ENCODE data around the gene SYNE2. TPM values are rescaled to one million over a fixed set of nuclear protein-coding genes. Genes with fewer than 3 reads are reported as not detected.
"Not testable (repeated sequence)": the region's sequence is repeated elsewhere in the genome, so short reads cannot be mapped to it uniquely, and the experiment has no call there.

SYNE2 gene
- total RNA-seq = 100 to 1,000 TPM; 101 to 162 (median 114) TPM

- peak; percentile 67 to 79 for DNase-seq
- TF ChIP-seq CTCF (IDR thresholded peaks at IDR 0.05) (peak; percentile 15 to 71 (median 68)), POLR2A (IDR thresholded peaks at IDR 0.05) (peak; percentile 77)
- no peaks in the 10 kb centered on the region for H3K9me3 ChIP-seq
Observed at GRCh38 chr14:63852817-63853731, at the start of gene SYNE2. SYNE2 (plus strand) TSS chr14:63853004; CDS start chr14:63909149, 56,145 bp downstream.

GRCh38 chr14:63803221-63803791, 49.5 kb upstream of the SYNE2 start:
- H3K4me3 ChIP-seq; H3K27me3 ChIP-seq; H3K27ac ChIP-seq; H3K9me3 ChIP-seq; H3K4me1 ChIP-seq; DNase-seq; H3K36me3 ChIP-seq; intact Hi-C loops (cut with DNase I; ENCODE audit: low total_unique reads): not testable (repeated sequence)

More at GRCh38 chr14:63852817-63853731, at the start of gene SYNE2:
- peak within 1 kb of the TSS; percentile 61 to 98 for H3K4me3 ChIP-seq
- no peaks in the 10 kb centered on the region for H3K27me3 ChIP-seq
- no peaks in the 10 kb centered on the region for H3K4me1 ChIP-seq
- no peaks in the 10 kb centered on the region for H3K36me3 ChIP-seq
- H3K27ac ChIP-seq = peak within 1 kb of the TSS; percentile 94 to 97
- intact Hi-C loops (cut with DNase I; ENCODE audit: low total_unique reads) = no loop called here

- DNase-seq; H3K4me3 ChIP-seq; H3K27ac ChIP-seq; intact Hi-C loops (cut with DNase I; ENCODE audit: low total_unique reads); H3K4me1 ChIP-seq; H3K27me3 ChIP-seq; H3K36me3 ChIP-seq; H3K9me3 ChIP-seq: not testable (repeated sequence)
Observed at GRCh38 chr14:63806064-63806463, 46.7 kb upstream of the SYNE2 start.

GRCh38 chr14:63811692-63812091, 41.1 kb upstream of the SYNE2 start:
- H3K27ac ChIP-seq; DNase-seq; intact Hi-C loops (cut with DNase I; ENCODE audit: low total_unique reads); H3K4me3 ChIP-seq; H3K27me3 ChIP-seq; H3K9me3 ChIP-seq; H3K4me1 ChIP-seq; H3K36me3 ChIP-seq: not testable (repeated sequence)

GRCh38 chr14:63833728-63834127, 19.1 kb upstream of the SYNE2 start:
- TF ChIP-seq POLR2A (IDR thresholded peaks at IDR 0.05) (no peak), CTCF (IDR thresholded peaks at IDR 0.05) (no peak)
- no peaks in the 10 kb centered on the region for H3K9me3 ChIP-seq
- intact Hi-C loops (cut with DNase I; ENCODE audit: low total_unique reads) = no loop called here
- no peaks in the 10 kb centered on the region for H3K4me1 ChIP-seq
- no peak overlapping the region for H3K27ac ChIP-seq
- H3K4me3 ChIP-seq = no peak overlapping the region
- no peaks in the 10 kb centered on the region for H3K27me3 ChIP-seq
- H3K36me3 ChIP-seq = no peaks in the 10 kb centered on the region
- DNase-seq = no peak

GRCh38 chr14:63840981-63841380, 11.8 kb upstream of the SYNE2 start:
- no peak for TF ChIP-seq POLR2A (IDR thresholded peaks at IDR 0.05)
- TF ChIP-seq CTCF (IDR thresholded peaks at IDR 0.05) = no peak

More at GRCh38 chr14:63840981-63841380, 11.8 kb upstream of the SYNE2 start:
- Histone ChIP-seq H3K4me3 (no peak overlapping the region), H3K27me3 (no peaks in the 10 kb centered on the region), H3K9me3 (no peaks in the 10 kb centered on the region), H3K4me1 (no peaks in the 10 kb centered on the region), H3K27ac (no peak overlapping the region), H3K36me3 (no peaks in the 10 kb centered on the region)
- no peak for DNase-seq
- intact Hi-C loops (cut with DNase I; ENCODE audit: low total_unique reads) = no loop called here
